NCI-H128 (cell line): ENCODE measurements around the gene HMGXB4.
A peak's percentile ranks its signal among the peaks of the same experiment; 100 is the strongest.

Experiments used
- DNase-seq: peaks from one replicate; lab custom pipeline; 2025; ENCODE audit not compliant: unreplicated experiment; lab: John Stamatoyannopoulos, UW

HMGXB4 gene

GRCh38 chr22:35258191-35258988 is 1.1 kb downstream of the HMGXB4 start:
- no peak for DNase-seq

- no peak for DNase-seq
These were observed 7.7 kb downstream of the HMGXB4 start for GRCh38 chr22:35264986-35265385.

GRCh38 chr22:35266277-35266676 is 9.0 kb downstream of the HMGXB4 start:
- DNase-seq, result no peak

GRCh38 chr22:35269630-35270029 is 12.3 kb downstream of the HMGXB4 start:
- DNase-seq, result no peak

- DNase-seq, result no peak
These were observed 17.0 kb downstream of the HMGXB4 start for GRCh38 chr22:35274154-35274871.

GRCh38 chr22:35275580-35275979 is 18.3 kb downstream of the HMGXB4 start:
- no peak for DNase-seq

- no peak for DNase-seq
These were observed 18.7 kb downstream of the HMGXB4 start for GRCh38 chr22:35276019-35276418.

GRCh38 chr22:35288116-35288515 is 30.8 kb downstream of the HMGXB4 start:
- no peak for DNase-seq

GRCh38 chr22:35292786-35293185 is 35.5 kb downstream of the HMGXB4 start:
- DNase-seq, result no peak

- no peak for DNase-seq
These were observed 38.8 kb downstream of the HMGXB4 start for GRCh38 chr22:35296051-35296450.

GRCh38 chr22:35299217-35299672 is 42.0 kb downstream of the HMGXB4 start:
- DNase-seq, result no peak

- peak; percentile 93 for DNase-seq
These were observed 42.6 kb downstream of the HMGXB4 start, which contains the start of gene TOM1 for GRCh38 chr22:35299673-35300499. Gene TOM1, plus strand, starts transcription at chr22:35299894. Its CDS starts 35 bp downstream, at chr22:35299929.

GRCh38 chr22:35301372-35301874 is 44.1 kb downstream of the HMGXB4 start:
- no peak for DNase-seq

- no peak for DNase-seq
These were observed 45.8 kb downstream of the HMGXB4 start for GRCh38 chr22:35303029-35303624.

GRCh38 chr22:35305525-35306070 is 48.3 kb downstream of the HMGXB4 start:
- no peak for DNase-seq

- no peak for DNase-seq
These were observed 49.2 kb downstream of the HMGXB4 start for GRCh38 chr22:35306350-35306967.

GRCh38 chr22:35307372-35307771 is 50.1 kb downstream of the HMGXB4 start:
- no peak for DNase-seq

- DNase-seq, result no peak
These were observed 50.6 kb downstream of the HMGXB4 start for GRCh38 chr22:35307892-35308291.

- DNase-seq, result no peak
These were observed 51.3 kb downstream of the HMGXB4 start for GRCh38 chr22:35308480-35309021.
